ENCODE measurements around the gene ZDHHC12. TPM values are rescaled to one million over a fixed set of nuclear protein-coding genes. Genes with fewer than 3 reads are reported as not detected.

The ZDHHC12 gene
- total and polyA plus RNA-seq, 2 of the 13 experiments (the other 11 are each of a cell fraction or from before 2014, with no cell fraction given) = 25.4 to 28.0 TPM

Small RNA genes lying within 50 kb of the gene (small RNA-seq; reads per million reads assigned to genes)
- gene RF00017 (ENCODE audit: insufficient read depth in 2 of 3, insufficient read length in 3 of 3, low read depth in 2 of 3, low replicate concordance in 1 of 3) (0 reads per million in 3 experiments), gene RN7SL560P (ENCODE audit: insufficient read depth in 2 of 3, insufficient read length in 3 of 3, low read depth in 2 of 3, low replicate concordance in 1 of 3) (0 reads per million in 3 experiments)

Other genes with a start within 250 kb of the ZDHHC12 start
- 28.8 and 41.1 TPM in 2 replicates for gene GLE1, start 219.4 kb downstream of the ZDHHC12 start, total RNA-seq (2016; rRNA removed; fragmentation: Illumina TruSeq; extraction: Trizol)
- gene GLE1, start 219.4 kb downstream of the ZDHHC12 start, polyA plus RNA-seq (2011; rRNA removed) = 10.6 and 14.7 TPM in 2 replicates
- 23.5 and 106 TPM in 2 replicates for gene SPTAN1, start 171.5 kb downstream of the ZDHHC12 start, total RNA-seq (2016; rRNA removed; fragmentation: Illumina TruSeq; extraction: Trizol)
- 111 and 132 TPM in 2 replicates for gene SPTAN1, start 171.5 kb downstream of the ZDHHC12 start, polyA plus RNA-seq (2011; rRNA removed)
- gene DYNC2I2, start 67.3 kb downstream of the ZDHHC12 start, total RNA-seq (2016; rRNA removed; fragmentation: Illumina TruSeq; extraction: Trizol) = 31.1 and 40.2 TPM in 2 replicates
- gene DYNC2I2, start 67.3 kb downstream of the ZDHHC12 start, polyA plus RNA-seq (2011; rRNA removed) = 12.5 and 13.7 TPM in 2 replicates
- 611 and 724 TPM in 2 replicates for gene SET, start 34.9 kb downstream of the ZDHHC12 start, total RNA-seq (2016; rRNA removed; fragmentation: Illumina TruSeq; extraction: Trizol)
- 72.8 and 94.2 TPM in 2 replicates for gene SET, start 34.9 kb downstream of the ZDHHC12 start, polyA plus RNA-seq (2011; rRNA removed)
- 8.3 and 13.2 TPM in 2 replicates for gene PKN3, start 21.6 kb downstream of the ZDHHC12 start, total RNA-seq (2016; rRNA removed; fragmentation: Illumina TruSeq; extraction: Trizol)
- 9.2 and 10.5 TPM in 2 replicates for gene PKN3, start 21.6 kb downstream of the ZDHHC12 start, polyA plus RNA-seq (2011; rRNA removed)
- 7.7 and 9.1 TPM in 2 replicates for gene ZER1, start 47.8 kb upstream of the ZDHHC12 start, total RNA-seq (2016; rRNA removed; fragmentation: Illumina TruSeq; extraction: Trizol)
- gene ZER1, start 47.8 kb upstream of the ZDHHC12 start, polyA plus RNA-seq (2011; rRNA removed) = 40.0 and 43.9 TPM in 2 replicates
- 17.9 and 18.4 TPM in 2 replicates for gene TBC1D13, start 63.1 kb upstream of the ZDHHC12 start, total RNA-seq (2016; rRNA removed; fragmentation: Illumina TruSeq; extraction: Trizol)
- gene TBC1D13, start 63.1 kb upstream of the ZDHHC12 start, polyA plus RNA-seq (2011; rRNA removed) = 18.6 and 19.7 TPM in 2 replicates
- gene ENDOG, start 94.4 kb upstream of the ZDHHC12 start, total RNA-seq (2016; rRNA removed; fragmentation: Illumina TruSeq; extraction: Trizol) = 26.3 and 28.7 TPM in 2 replicates
- 28.8 and 31.5 TPM in 2 replicates for gene ENDOG, start 94.4 kb upstream of the ZDHHC12 start, polyA plus RNA-seq (2011; rRNA removed)
- 39.0 and 39.7 TPM in 2 replicates for gene SPOUT1, start 105.7 kb upstream of the ZDHHC12 start, total RNA-seq (2016; rRNA removed; fragmentation: Illumina TruSeq; extraction: Trizol)
- 45.8 and 56.5 TPM in 2 replicates for gene SPOUT1, start 105.7 kb upstream of the ZDHHC12 start, polyA plus RNA-seq (2011; rRNA removed)
- 5.6 and 9.2 TPM in 2 replicates for gene KYAT1, start 157.8 kb upstream of the ZDHHC12 start, total RNA-seq (2016; rRNA removed; fragmentation: Illumina TruSeq; extraction: Trizol)
- 46.5 and 58.4 TPM in 2 replicates for gene KYAT1, start 157.8 kb upstream of the ZDHHC12 start, polyA plus RNA-seq (2011; rRNA removed)
- 10.0 and 16.1 TPM in 2 replicates for gene LRRC8A, start 158.0 kb upstream of the ZDHHC12 start, total RNA-seq (2016; rRNA removed; fragmentation: Illumina TruSeq; extraction: Trizol)
- gene LRRC8A, start 158.0 kb upstream of the ZDHHC12 start, polyA plus RNA-seq (2011; rRNA removed) = 40.6 and 44.8 TPM in 2 replicates
- 10.6 and 12.3 TPM in 2 replicates for gene PHYHD1, start 196.9 kb upstream of the ZDHHC12 start, total RNA-seq (2016; rRNA removed; fragmentation: Illumina TruSeq; extraction: Trizol)
- gene PHYHD1, start 196.9 kb upstream of the ZDHHC12 start, polyA plus RNA-seq (2011; rRNA removed) = 19.6 and 25.3 TPM in 2 replicates
- gene DOLK, start 223.5 kb upstream of the ZDHHC12 start, total RNA-seq (2016; rRNA removed; fragmentation: Illumina TruSeq; extraction: Trizol) = 10.3 and 18.7 TPM in 2 replicates
- gene DOLK, start 223.5 kb upstream of the ZDHHC12 start, polyA plus RNA-seq (2011; rRNA removed) = 15.4 and 19.2 TPM in 2 replicates
- 38.5 and 54.1 TPM in 2 replicates for gene NUP188, start 223.6 kb upstream of the ZDHHC12 start, total RNA-seq (2016; rRNA removed; fragmentation: Illumina TruSeq; extraction: Trizol)
- gene NUP188, start 223.6 kb upstream of the ZDHHC12 start, polyA plus RNA-seq (2011; rRNA removed) = 28.0 and 31.5 TPM in 2 replicates

All from HepG2 (cell line).